GM12878 (cell line): ENCODE data around the gene CCDC88C. TPM values are rescaled to one million over a fixed set of nuclear protein-coding genes. Genes with fewer than 3 reads are reported as not detected.

ENCODE experiments used
- ATAC-seq: fragments of 200-7000 bp; cut with Tn5 transposase; 3 replicates; pipeline ENCODE4 v1.9.1; 2020; ENCODE audit warnings: mild to moderate bottlenecking, moderate library complexity
- BruUV-seq: library from RNA; stranded (reverse); fragments of 400-500 nt; replicated peaks from 2 replicates; lab custom pipeline; 2021; lab: Mats Ljungman, UMichigan
- CTCF ChIA-PET: fragments of 300-600 bp; sonication (Branson Sonifier 250); formaldehyde crosslinking; extraction: SDS; loops from one replicate; lab custom pipeline; 2021; ENCODE audit warnings: inconsistent platforms; lab: Yijun Ruan, JAX
- POLR2A ChIA-PET: fragments of 350-600 bp; formaldehyde crosslinking; extraction: SDS; loops from one replicate; lab custom pipeline; 2021; ENCODE audit warnings: inconsistent platforms; lab: Charles Lee
- RAD21 ChIA-PET: fragments of 300-600 bp; sonication (Branson Sonifier 250); formaldehyde crosslinking; loops from one replicate; lab custom pipeline; 2023; ENCODE audit warnings: antibody characterized with exemption; ENCODE audit not compliant: unreplicated experiment; lab: Charles Lee
- SMC1A ChIA-PET: fragments of 300-600 bp; sonication (Branson Sonifier 250); formaldehyde crosslinking; loops from one replicate; lab custom pipeline; 2023; ENCODE audit not compliant: unreplicated experiment, uncharacterized antibody; lab: Charles Lee
- DNase-seq: peaks from one replicate; pipeline ENCODE4 v3.0.0-alpha.2; 2011; ENCODE audit warnings: low read depth, low spot score
- FAIRE-seq: peaks from 3 replicates; lab custom pipeline; 2011; peaks lifted over from hg19 to GRCh38; lab: Jason Lieb, UNC
- H2AFZ ChIP-seq: 2 replicates; pipeline ENCODE4 v1.6.0; 2011; ENCODE audit warnings: low read depth, low read length, control low read depth; ENCODE audit not compliant: control insufficient read depth
- H3K27ac ChIP-seq: 2 replicates; pipeline ENCODE4 v1.5.1; 2011; ENCODE audit warnings: control low read depth; ENCODE audit not compliant: control insufficient read depth, insufficient read depth
- H3K27me3 ChIP-seq, 2 experiments: replicated peaks in 1 of 2; 2 replicates each; pipeline versions ENCODE4 v1.6.0 to v1.6.1; 2011; ENCODE audit warnings: low read length in 1 of 2; ENCODE audit not compliant: control insufficient read depth in 2 of 2, insufficient read depth in 2 of 2
- H3K36me3 ChIP-seq, 2 experiments: 2 replicates each; pipeline ENCODE4 v1.5.1; 2011; ENCODE audit warnings: low read length in 1 of 2; ENCODE audit not compliant: control insufficient read depth in 2 of 2, insufficient read depth in 2 of 2
- H3K4me1 ChIP-seq: 2 replicates; pipeline ENCODE4 v1.6.1; 2011; ENCODE audit warnings: mild to moderate bottlenecking, low read length, moderate library complexity, mixed read lengths; ENCODE audit not compliant: control insufficient read depth, insufficient read depth
- H3K4me2 ChIP-seq: 2 replicates; pipeline ENCODE4 v1.6.0; 2011; ENCODE audit warnings: control low read depth; ENCODE audit not compliant: control insufficient read depth, insufficient read depth
- H3K4me3 ChIP-seq: fragments of 200-600 bp; sonication (generic); 2 replicates; pipeline ENCODE4 v1.5.1; 2016
- H3K79me2 ChIP-seq: 2 replicates; pipeline ENCODE4 v1.6.0; 2011; ENCODE audit warnings: low read length; ENCODE audit not compliant: control insufficient read depth, insufficient read depth
- H3K9ac ChIP-seq: 2 replicates; pipeline ENCODE4 v1.8.0; 2011; ENCODE audit warnings: low read length, control low read depth, mixed read lengths; ENCODE audit not compliant: control insufficient read depth, insufficient read depth
- H3K9me3 ChIP-seq: replicated peaks from 3 replicates; pipeline ENCODE4 v1.5.1; 2011; ENCODE audit warnings: mild to moderate bottlenecking, low read length; ENCODE audit not compliant: control insufficient read depth, insufficient read depth
- H4K20me1 ChIP-seq: 2 replicates; pipeline ENCODE4 v1.6.0; 2011; ENCODE audit not compliant: control insufficient read depth, insufficient read depth
- BMI1 ChIP-seq: fragments of 450-650 bp; IDR thresholded peaks from 2 replicates; pipeline ENCODE4 v1.6.1; 2016; ENCODE audit warnings: mild to moderate bottlenecking, moderate library complexity, borderline replicate concordance
- FOXM1 ChIP-seq: IDR thresholded peaks from 2 replicates; pipeline ENCODE4 v1.6.1; 2012; ENCODE audit warnings: low read depth, mild to moderate bottlenecking, inconsistent platforms, low read length, moderate library complexity
- HCFC1 ChIP-seq: fragments of 150-350 bp; IDR thresholded peaks from 2 replicates; pipeline ENCODE4 v1.6.1; 2014; ENCODE audit warnings: low read length
- HDAC2 ChIP-seq: fragments of 200-600 bp; sonication (generic); IDR thresholded peaks from 2 replicates; pipeline ENCODE4 v1.6.1; 2017
- IRF5 ChIP-seq: fragments of 450-650 bp; IDR thresholded peaks from 2 replicates; pipeline ENCODE4 v1.6.1; 2017; ENCODE audit warnings: borderline replicate concordance
- NFIC ChIP-seq: IDR thresholded peaks from 2 replicates; pipeline ENCODE4 v1.6.1; 2012; ENCODE audit warnings: low read depth, mild to moderate bottlenecking, inconsistent platforms, low read length, moderate library complexity
- POLR2AphosphoS2 ChIP-seq: IDR thresholded peaks from 2 replicates; pipeline ENCODE4 v1.6.1; 2011; ENCODE audit warnings: low read depth, mild to moderate bottlenecking, low read length, improper control_type of control experiment, moderate library complexity
- POLR2AphosphoS5 ChIP-seq: IDR thresholded peaks from 2 replicates; pipeline ENCODE4 v1.6.1; 2011; ENCODE audit warnings: mild to moderate bottlenecking, low read length, inconsistent platforms
- RELA ChIP-seq: fragments of 450-650 bp; IDR thresholded peaks from 2 replicates; pipeline ENCODE4 v1.8.0; 2014; ENCODE audit warnings: borderline replicate concordance; ENCODE audit not compliant: partially characterized antibody
- SKIL ChIP-seq: fragments of 450-650 bp; IDR thresholded peaks from 2 replicates; pipeline ENCODE4 v1.6.1; 2017; ENCODE audit warnings: mild to moderate bottlenecking, low read depth, inconsistent platforms; ENCODE audit not compliant: poor library complexity, severe bottlenecking
- TBL1XR1 ChIP-seq: IDR thresholded peaks from 2 replicates; pipeline ENCODE4 v1.6.1; 2012; ENCODE audit warnings: low read depth, low read length, improper control_type of control experiment
- ZNF274 ChIP-seq: IDR thresholded peaks from one replicate; pipeline ENCODE4 v1.8.0; 2011; ENCODE audit not compliant: insufficient read length, insufficient read depth
- WGBS: methylation state at CpG from one replicate; pipeline ENCODE4 v1.1.6; 2016; ENCODE audit warnings: low lambda C conversion rate; ENCODE audit not compliant: insufficient replicate concordance, insufficient coverage; ENCODE audit errors: missing lambda C conversion rate; 5-methylcytosine and 5-hydroxymethylcytosine counted together
- in situ Hi-C: fragments of 300-500 bp; cut with MboI; formaldehyde crosslinking; loops from 9 replicates; pipeline ENCODE4 v1.14.3; 2018; ENCODE audit warnings: mixed read lengths
- intact Hi-C: fragments of 100-400 bp; cut with micrococcal nuclease; formaldehyde crosslinking; loops from one replicate; pipeline ENCODE4 v1.14.2; 2022; ENCODE audit not compliant: unreplicated experiment
- polyA plus RNA-seq, 11 experiments: library from polyadenylated mRNA; depleted of rRNA in 4 of 11; unstranded in 6 of 11; stranded (reverse) in 5 of 11; fragments of >200 nt; fragmentation: Nextera tagmentation in 4 of 11; fragmentation: Illumina TruSeq in 1 of 11; extraction: Ambion mirVana in 4 of 11; extraction: Trizol in 1 of 11; gene quantifications; 1 replicate in 1 of 11; 2 replicates in 10 of 11; pipeline versions ENCODE4 v1.2.1 to v1.2.3, GENCODE V29; 2011 to 2016; ENCODE audit warnings: inconsistent platforms in 2 of 11, missing spikeins in 2 of 11, low read depth in 1 of 11
- total RNA-seq, 4 experiments: library from RNA; depleted of rRNA in 3 of 4; stranded (reverse); fragments of >200 nt in 3 of 4; fragmentation: Illumina TruSeq in 1 of 4; extraction: Trizol in 1 of 4; gene quantifications; 2 replicates each; pipeline versions ENCODE4 v1.2.1 to v1.2.3, GENCODE V29; 2013 to 2021
- TF ChIP-seq, protein P1 (sequence below): IDR thresholded peaks from 2 replicates; pipeline ENCODE4 v1.6.1; 2012; ENCODE audit warnings: improper control_type of control experiment, low read depth, low read length; ENCODE audit not compliant: insufficient replicate concordance

Gene CCDC88C
- total and polyA plus RNA-seq, 10 of the 15 experiments (the other 5 are each of a cell fraction or from before 2014, with no cell fraction given), result 4.0 to 79.6 (median 36.6) TPM

GRCh38 chr14:91367173-91368171 lies 50.1 kb downstream of the CCDC88C start:
- Histone ChIP-seq H3K9ac (peak overlapping the region; percentile 61), H3K79me2 (peaks cover 99% of the 10 kb centered on the region), H3K4me3 (peak overlapping the region; percentile 61; the same call in 1 of the 2 replicates), H3K27ac (peak overlapping the region; percentile 85), H3K27me3 (no peaks in the 10 kb centered on the region), H3K4me1 (peaks cover 96% of the 10 kb centered on the region), H3K4me2 (peak overlapping the region; percentile 94), H2AFZ (no peak overlapping the region), H3K36me3 (peaks cover 0 to 17% of the 10 kb centered on the region in 2 experiments; a peak in 2 of 4 replicates), H4K20me1 (no peaks in the 10 kb centered on the region), H3K9me3 (no peaks in the 10 kb centered on the region)
- ATAC-seq, result peak; percentile 61
- RAD21 ChIA-PET, result interaction anchor here (0.8 to 8.3 kb wide), 11 partner anchors 8 to 48 kb away, joined by 3 to 104 read pairs (median 6); partner anchors contain the start of gene CCDC88C
- CTCF ChIA-PET, result interaction anchor here (0.7 to 2.5 kb wide), 10 partner anchors 13 to 60 kb away, joined by 3 to 12 read pairs (median 3); no protein-coding TSS in a partner anchor
- intact Hi-C loops, result loop anchor here (1.0 kb wide), 1 partner anchor 16 kb away; no protein-coding TSS in a partner anchor
- peak; percentile 91 for FAIRE-seq
- POLR2A ChIA-PET, result interaction anchor here (0.9 to 2.4 kb wide), 6 partner anchors 9 to 124 kb away, joined by 3 to 9 read pairs (median 6); no protein-coding TSS in a partner anchor
- peak; percentile 82 for DNase-seq
- SMC1A ChIA-PET, result interaction anchor here (0.9 to 22.7 kb wide), 12 partner anchors 11 to 50 kb away, joined by 3 to 349 read pairs (median 4); partner anchors contain the start of gene CCDC88C
- WGBS, result 5% methylated on average over 22 of the region's 22 CpGs
- BruUV-seq, result TSS peak; percentile 73
- in situ Hi-C loops, result loop anchor here (25.0 kb wide), 1 partner anchor 1395 kb away; no protein-coding TSS in a partner anchor
- TF ChIP-seq HCFC1, result no peak
- TF ChIP-seq BMI1, result peak; percentile 91
- TF ChIP-seq POLR2AphosphoS2, result no peak
- no peak for TF ChIP-seq HDAC2
- peak; percentile 78 for TF ChIP-seq POLR2AphosphoS5
- TF ChIP-seq IRF5, result peak; percentile 58; the same call in 1 of the 2 replicates
- peak; percentile 57 for TF ChIP-seq SKIL
- no peak for TF ChIP-seq RELA
- no peak for TF ChIP-seq FOXM1
- TF ChIP-seq ZNF274, result no peak
- TF ChIP-seq, protein P1, sequence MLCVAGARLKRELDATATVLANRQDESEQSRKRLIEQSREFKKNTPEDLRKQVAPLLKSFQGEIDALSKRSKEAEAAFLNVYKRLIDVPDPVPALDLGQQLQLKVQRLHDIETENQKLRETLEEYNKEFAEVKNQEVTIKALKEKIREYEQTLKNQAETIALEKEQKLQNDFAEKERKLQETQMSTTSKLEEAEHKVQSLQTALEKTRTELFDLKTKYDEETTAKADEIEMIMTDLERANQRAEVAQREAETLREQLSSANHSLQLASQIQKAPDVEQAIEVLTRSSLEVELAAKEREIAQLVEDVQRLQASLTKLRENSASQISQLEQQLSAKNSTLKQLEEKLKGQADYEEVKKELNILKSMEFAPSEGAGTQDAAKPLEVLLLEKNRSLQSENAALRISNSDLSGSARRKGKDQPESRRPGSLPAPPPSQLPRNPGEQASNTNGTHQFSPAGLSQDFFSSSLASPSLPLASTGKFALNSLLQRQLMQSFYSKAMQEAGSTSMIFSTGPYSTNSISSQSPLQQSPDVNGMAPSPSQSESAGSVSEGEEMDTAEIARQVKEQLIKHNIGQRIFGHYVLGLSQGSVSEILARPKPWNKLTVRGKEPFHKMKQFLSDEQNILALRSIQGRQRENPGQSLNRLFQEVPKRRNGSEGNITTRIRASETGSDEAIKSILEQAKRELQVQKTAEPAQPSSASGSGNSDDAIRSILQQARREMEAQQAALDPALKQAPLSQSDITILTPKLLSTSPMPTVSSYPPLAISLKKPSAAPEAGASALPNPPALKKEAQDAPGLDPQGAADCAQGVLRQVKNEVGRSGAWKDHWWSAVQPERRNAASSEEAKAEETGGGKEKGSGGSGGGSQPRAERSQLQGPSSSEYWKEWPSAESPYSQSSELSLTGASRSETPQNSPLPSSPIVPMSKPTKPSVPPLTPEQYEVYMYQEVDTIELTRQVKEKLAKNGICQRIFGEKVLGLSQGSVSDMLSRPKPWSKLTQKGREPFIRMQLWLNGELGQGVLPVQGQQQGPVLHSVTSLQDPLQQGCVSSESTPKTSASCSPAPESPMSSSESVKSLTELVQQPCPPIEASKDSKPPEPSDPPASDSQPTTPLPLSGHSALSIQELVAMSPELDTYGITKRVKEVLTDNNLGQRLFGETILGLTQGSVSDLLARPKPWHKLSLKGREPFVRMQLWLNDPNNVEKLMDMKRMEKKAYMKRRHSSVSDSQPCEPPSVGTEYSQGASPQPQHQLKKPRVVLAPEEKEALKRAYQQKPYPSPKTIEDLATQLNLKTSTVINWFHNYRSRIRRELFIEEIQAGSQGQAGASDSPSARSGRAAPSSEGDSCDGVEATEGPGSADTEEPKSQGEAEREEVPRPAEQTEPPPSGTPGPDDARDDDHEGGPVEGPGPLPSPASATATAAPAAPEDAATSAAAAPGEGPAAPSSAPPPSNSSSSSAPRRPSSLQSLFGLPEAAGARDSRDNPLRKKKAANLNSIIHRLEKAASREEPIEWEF, result no peak
- TF ChIP-seq TBL1XR1, result no peak
- TF ChIP-seq NFIC, result no peak
